CMK (cell line): ENCODE measurements around the gene EIF1B.

ENCODE experiments used
- DNase-seq: peaks from one replicate; pipeline ENCODE4 v3.0.0-alpha.2; 2010; ENCODE audit warnings: low read depth

The EIF1B gene

GRCh38 chr3:40340541-40341170 lies 31.1 kb downstream of the EIF1B start:
- DNase-seq, result no peak

- no peak for DNase-seq
Observed at GRCh38 chr3:40341671-40342070, 32.2 kb downstream of the EIF1B start.

- DNase-seq, result no peak
Observed at GRCh38 chr3:40350529-40350928, 41.0 kb downstream of the EIF1B start.

GRCh38 chr3:40355410-40355809 lies 45.9 kb downstream of the EIF1B start:
- no peak for DNase-seq

GRCh38 chr3:40358454-40358853 lies 48.9 kb downstream of the EIF1B start:
- DNase-seq, result no peak
